Activated CD4-positive, alpha-beta memory T cell treated with anti-CD3 and anti-CD28 coated beads for 36 hours (primary cell): ENCODE measurements around the gene TENT4B. TPM values are rescaled to one million over a fixed set of nuclear protein-coding genes. Genes with fewer than 3 reads are reported as not detected.

ENCODE experiments used
- CTCF ChIA-PET: fragments of 350-600 bp; sonication (Branson Sonifier 250); formaldehyde crosslinking; loops from one replicate; lab custom pipeline; 2021; ENCODE audit warnings: antibody characterized with exemption, inconsistent platforms; lab: Charles Lee
- POLR2A ChIA-PET: fragments of 350-600 bp; sonication (Branson Sonifier 250); formaldehyde crosslinking; loops from one replicate; lab custom pipeline; 2021; ENCODE audit warnings: antibody characterized with exemption; lab: Charles Lee
- DNase-seq: peaks from one replicate; pipeline ENCODE4 v3.0.0-alpha.2; 2020
- H3K27ac Mint-ChIP-seq: one replicate; pipeline ENCODE4 v1.8.0; 2021; ENCODE audit warnings: mixed read lengths
- H3K27me3 Mint-ChIP-seq: one replicate; pipeline ENCODE4 v1.8.0; 2021; ENCODE audit warnings: mixed read lengths
- H3K36me3 Mint-ChIP-seq: one replicate; pipeline ENCODE4 v1.8.0; 2021; ENCODE audit warnings: mixed read lengths
- H3K4me1 Mint-ChIP-seq: one replicate; pipeline ENCODE4 v1.8.0; 2021; ENCODE audit warnings: low read depth, mixed read lengths
- H3K4me3 Mint-ChIP-seq: one replicate; pipeline ENCODE4 v1.8.0; 2021; ENCODE audit warnings: mild to moderate bottlenecking, mixed read lengths
- H3K9me3 Mint-ChIP-seq: one replicate; pipeline ENCODE4 v1.8.0; 2021; ENCODE audit warnings: mixed read lengths
- intact Hi-C: fragments of 100-400 bp; cut with micrococcal nuclease; formaldehyde crosslinking; loops from one replicate; pipeline ENCODE4 v1.15.1; 2023
- total RNA-seq, 2 experiments: library from RNA; stranded (reverse); gene quantifications; one replicate each; pipeline ENCODE4 v1.2.3, GENCODE V29; 2021

TENT4B gene
- total RNA-seq, 2 experiments from 2014 or later = 14.4 to 14.8 TPM

DNA sequence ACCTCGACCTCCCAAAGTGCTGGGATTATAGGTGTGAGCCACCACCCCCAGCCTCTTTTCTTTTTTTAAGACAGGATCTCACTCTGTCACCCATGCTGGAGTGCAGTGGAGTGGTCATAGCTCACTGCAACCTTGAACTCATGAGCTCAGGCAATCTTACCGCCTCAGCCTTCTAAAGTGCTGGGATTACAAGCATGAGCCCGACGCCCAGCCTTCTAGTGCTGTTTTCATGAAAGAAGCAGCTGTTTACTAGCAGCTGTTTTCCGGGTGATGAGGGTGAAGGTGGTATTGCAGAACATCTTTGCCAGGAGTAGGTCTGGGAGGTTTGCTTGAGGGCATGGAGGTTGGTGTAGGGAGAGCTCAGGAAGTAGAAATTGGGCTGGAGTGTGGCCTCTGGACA, 115.2 kb downstream of the TENT4B start:
- peak; percentile 31 for DNase-seq
- Mint-ChIP-seq H3K4me3 (peak overlapping the region; percentile 64), H3K27me3 (no peaks in the 10 kb centered on the region), H3K36me3 (peaks cover 11% of the 10 kb centered on the region), H3K9me3 (no peaks in the 10 kb centered on the region), H3K27ac (peak overlapping the region; percentile 97), H3K4me1 (peaks cover 84% of the 10 kb centered on the region)
- intact Hi-C loops = loop anchor here (5.0 to 10.0 kb wide), 4 partner anchors 201 to 1654 kb away; partner anchors contain the start of genes CYLD, HEATR3 and N4BP1
- POLR2A ChIA-PET = interaction anchor here (0.7 to 7.6 kb wide), 3 partner anchors 7 to 203 kb away, joined by 3 to 83 read pairs (median 4); partner anchors contain the start of gene HEATR3
- CTCF ChIA-PET = interaction anchor here (0.8 to 1.9 kb wide), 4 partner anchors 11 to 479 kb away, joined by 3 to 5 read pairs (median 4); no protein-coding TSS in a partner anchor

DNA sequence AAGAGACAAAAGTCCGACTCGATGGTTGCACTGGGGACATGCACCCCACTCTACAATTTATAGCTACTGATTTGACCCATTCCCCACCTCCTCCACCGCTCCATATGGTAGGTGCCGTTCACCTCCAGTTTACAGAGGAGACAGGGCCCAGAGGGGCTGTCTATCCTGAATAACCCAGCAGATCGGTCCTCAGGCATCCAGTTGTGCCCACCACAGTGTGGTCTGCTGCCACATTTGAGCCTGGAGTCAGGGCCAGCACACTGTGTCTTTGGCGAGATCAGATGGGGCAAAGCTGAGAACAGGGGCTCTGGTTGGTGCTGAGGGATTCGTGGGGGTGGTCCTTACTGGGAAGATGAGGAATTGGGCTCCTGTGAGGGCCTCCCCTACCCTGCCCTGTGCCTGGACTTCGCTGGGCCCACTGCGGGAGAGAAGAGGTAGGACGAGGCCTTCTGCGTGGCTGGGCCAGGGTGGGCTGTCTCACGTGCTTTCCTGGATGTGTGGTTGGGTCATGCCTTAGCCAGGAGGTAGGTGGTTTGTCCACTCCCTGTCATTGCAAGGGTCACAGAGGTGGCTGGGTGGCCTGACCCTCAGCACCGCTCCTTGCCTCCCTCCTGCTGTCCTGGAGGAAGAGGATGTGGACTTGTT, 116.1 kb downstream of the TENT4B start:
- POLR2A ChIA-PET = interaction anchor here (1.1 to 7.6 kb wide), 3 partner anchors 6 to 203 kb away, joined by 3 to 83 read pairs (median 4); partner anchors contain the start of gene HEATR3

DNA sequence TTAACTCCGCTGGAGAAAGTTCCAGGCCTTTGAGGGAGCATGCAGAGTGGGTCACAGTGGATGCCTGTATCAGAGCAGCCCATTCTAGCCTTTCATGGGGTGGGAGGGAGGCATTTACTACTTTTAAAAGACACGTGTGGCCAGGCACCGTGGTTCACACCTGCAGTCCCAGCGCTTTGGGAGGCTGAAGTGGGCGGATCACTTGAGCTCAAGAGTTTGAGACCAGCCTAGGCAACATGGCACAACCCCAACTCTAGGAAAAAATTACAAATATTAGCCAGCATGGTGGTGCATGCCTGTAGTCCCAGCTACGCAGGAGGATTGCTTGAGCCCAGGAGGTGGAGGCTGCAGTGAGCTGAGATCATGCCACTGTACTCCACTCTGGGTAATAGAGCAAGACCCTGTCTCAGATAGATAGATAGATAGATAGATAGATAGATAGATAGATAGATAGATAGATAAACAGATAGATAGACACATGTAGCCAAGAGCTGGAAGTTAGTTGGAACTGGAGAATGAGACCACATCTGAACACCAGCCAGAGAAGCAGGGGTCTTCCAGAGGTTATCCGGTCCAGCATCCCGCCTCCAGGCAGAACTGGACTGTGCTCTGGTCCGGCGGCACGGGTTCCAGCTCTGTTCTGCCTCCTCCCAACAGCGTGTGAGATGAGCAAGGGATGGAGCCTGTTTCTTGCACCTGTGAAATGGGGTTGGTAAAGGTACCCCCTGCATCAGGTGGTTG, 116.8 kb downstream of the TENT4B start:
- Mint-ChIP-seq H3K9me3 (no peaks in the 10 kb centered on the region), H3K36me3 (peaks cover 13% of the 10 kb centered on the region), H3K27me3 (no peaks in the 10 kb centered on the region), H3K27ac (no peak overlapping the region), H3K4me3 (no peak overlapping the region), H3K4me1 (peaks cover 80% of the 10 kb centered on the region)
- intact Hi-C loops = loop anchor here (5.0 to 10.0 kb wide), 4 partner anchors 203 to 1655 kb away; partner anchors contain the start of genes CYLD, HEATR3 and N4BP1
- DNase-seq = no peak
- ChIA-PET CTCF (interaction anchor here (1.0 to 1.1 kb wide), 2 partner anchors 57 to 537 kb away, joined by 3 read pairs; no protein-coding TSS in a partner anchor), POLR2A (interaction anchor here (1.3 to 1.4 kb wide), 2 partner anchors 9 to 69 kb away, joined by 3 to 4 read pairs; no protein-coding TSS in a partner anchor)

More for the DNA sequence above, 116.1 kb downstream of the TENT4B start:
- Mint-ChIP-seq H3K27ac (peak overlapping the region; percentile 58), H3K4me3 (no peak overlapping the region), H3K9me3 (no peaks in the 10 kb centered on the region), H3K27me3 (no peaks in the 10 kb centered on the region), H3K36me3 (peaks cover 15% of the 10 kb centered on the region), H3K4me1 (peaks cover 83% of the 10 kb centered on the region)
- intact Hi-C loops = loop anchor here (5.0 to 10.0 kb wide), 4 partner anchors 202 to 1654 kb away; partner anchors contain the start of genes CYLD, HEATR3 and N4BP1
- CTCF ChIA-PET = interaction anchor here (0.8 to 1.9 kb wide), 3 partner anchors 10 to 479 kb away, joined by 3 to 5 read pairs (median 4); no protein-coding TSS in a partner anchor
- no peak for DNase-seq

DNA sequence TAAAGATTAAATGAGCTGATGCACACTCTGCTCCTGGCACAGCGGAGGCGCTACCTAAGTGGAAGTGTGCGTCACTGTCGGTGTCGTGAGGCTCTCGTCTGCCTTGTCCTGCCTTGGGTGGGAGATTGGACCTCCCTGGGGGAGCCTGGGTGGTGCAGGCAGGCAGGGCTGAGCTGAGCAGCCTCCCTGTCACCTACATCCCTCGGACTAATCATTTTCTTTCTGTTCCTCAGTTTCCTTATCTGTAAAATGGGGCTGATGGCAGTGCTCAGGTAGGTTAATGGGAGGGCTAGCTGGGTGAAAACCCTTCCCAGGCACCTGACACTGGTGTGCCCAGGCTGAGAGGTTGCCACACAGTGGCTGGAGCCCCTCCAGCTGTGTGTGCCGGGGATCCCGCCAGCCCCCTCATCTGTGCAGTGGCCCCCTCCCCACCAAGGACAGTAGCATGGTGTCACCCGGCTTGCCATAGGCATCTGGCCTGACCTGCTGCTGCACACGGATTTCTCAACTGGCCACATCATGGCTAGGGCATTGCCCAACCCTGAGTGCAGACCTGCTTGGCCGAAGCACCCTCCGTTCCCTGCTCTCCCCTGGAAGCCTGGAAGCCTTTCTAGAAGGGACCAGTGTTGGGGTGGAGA, 117.5 kb downstream of the TENT4B start:
- Mint-ChIP-seq H3K4me3 (no peak overlapping the region), H3K27ac (peak overlapping the region; percentile 62), H3K4me1 (peaks cover 79% of the 10 kb centered on the region), H3K27me3 (no peaks in the 10 kb centered on the region), H3K9me3 (no peaks in the 10 kb centered on the region), H3K36me3 (peaks cover 15% of the 10 kb centered on the region)
- ChIA-PET POLR2A (interaction anchor here (1.4 kb wide), 1 partner anchor 68 kb away, joined by 3 read pairs; no protein-coding TSS in a partner anchor), CTCF (interaction anchor here (1.0 to 1.1 kb wide), 2 partner anchors 57 to 536 kb away, joined by 3 read pairs; no protein-coding TSS in a partner anchor)
- intact Hi-C loops = no loop called here
- no peak for DNase-seq

DNA sequence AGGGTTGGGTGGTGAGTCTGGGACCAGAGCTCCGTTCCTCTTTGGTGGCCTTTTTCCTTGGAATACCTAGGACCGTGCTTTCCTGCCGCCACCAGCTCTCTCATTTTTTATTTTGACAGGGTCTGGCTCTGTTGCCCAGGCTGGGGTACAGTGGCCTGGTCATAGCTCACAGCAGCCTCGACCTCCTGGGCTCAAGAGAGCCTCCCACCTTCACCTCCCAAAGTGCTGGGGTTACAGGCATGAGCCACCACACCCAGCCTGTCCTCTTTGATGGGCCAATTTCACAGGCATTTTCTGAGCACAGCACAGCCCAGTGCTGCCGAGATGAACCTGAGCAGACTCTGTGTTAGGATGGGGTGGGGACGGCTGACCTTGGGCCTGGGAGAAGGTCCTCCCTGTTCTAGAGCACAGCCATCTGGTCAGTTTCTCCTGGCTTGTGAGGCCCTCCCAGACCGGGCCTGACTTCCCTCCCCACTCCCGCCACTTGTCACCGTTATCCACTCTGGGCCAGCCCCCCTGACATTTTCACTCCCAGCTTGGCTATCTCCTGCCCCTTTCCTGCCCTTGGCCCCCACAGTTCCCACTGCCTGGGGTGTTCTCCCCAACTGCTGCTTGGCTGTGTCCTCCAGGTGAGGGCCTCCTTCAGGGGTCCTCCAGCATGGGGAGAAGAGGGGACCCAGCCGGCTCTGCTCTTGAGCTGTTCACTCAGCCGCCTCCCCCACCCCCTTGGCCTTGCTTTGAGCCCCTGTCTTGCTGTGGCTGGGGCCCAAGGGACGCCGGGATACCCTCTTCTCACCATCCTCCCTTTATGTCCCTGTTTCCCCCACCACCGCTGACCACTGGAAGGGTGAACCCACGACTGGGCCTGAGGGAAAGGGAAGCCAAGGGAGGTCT, 118.3 kb downstream of the TENT4B start:
- no peak for DNase-seq
- Mint-ChIP-seq H3K36me3 (peaks cover 15% of the 10 kb centered on the region), H3K27me3 (no peaks in the 10 kb centered on the region), H3K4me3 (no peak overlapping the region), H3K9me3 (no peaks in the 10 kb centered on the region), H3K4me1 (peaks cover 79% of the 10 kb centered on the region), H3K27ac (peak overlapping the region; percentile 62)
- ChIA-PET POLR2A (interaction anchor here (1.4 kb wide), 1 partner anchor 67 kb away, joined by 3 read pairs; no protein-coding TSS in a partner anchor), CTCF (interaction anchor here (0.7 to 3.1 kb wide), 5 partner anchors 56 to 535 kb away, joined by 3 to 14 read pairs (median 3); no protein-coding TSS in a partner anchor)
- intact Hi-C loops = no loop called here

DNA sequence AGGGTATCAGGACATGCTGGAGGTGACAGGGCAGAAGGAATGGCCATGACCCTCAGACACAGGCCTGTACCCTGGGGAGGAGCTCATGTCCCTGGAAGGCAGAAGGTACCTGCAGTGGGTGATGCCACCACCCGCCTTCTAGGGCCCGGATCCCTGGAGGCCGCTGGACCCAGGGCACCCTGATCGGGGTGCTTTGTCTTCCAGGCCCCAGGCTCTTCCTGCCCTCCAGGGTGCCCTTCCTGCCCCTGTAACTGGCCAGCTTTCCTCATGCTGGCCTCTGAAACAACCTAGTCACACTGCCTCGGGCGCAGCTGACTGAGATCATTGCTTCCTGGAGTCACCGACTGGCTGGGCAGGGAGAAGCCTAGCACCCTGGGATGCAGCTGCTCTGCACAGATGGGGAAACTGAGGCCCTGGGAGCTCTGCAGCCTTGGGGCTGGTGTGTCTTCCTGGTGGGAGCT, 119.0 kb downstream of the TENT4B start:
- Mint-ChIP-seq H3K4me1 (peaks cover 86% of the 10 kb centered on the region), H3K27ac (peak overlapping the region; percentile 99), H3K9me3 (peaks cover 4% of the 10 kb centered on the region), H3K27me3 (no peaks in the 10 kb centered on the region), H3K36me3 (peaks cover 18% of the 10 kb centered on the region), H3K4me3 (no peak overlapping the region)
- POLR2A ChIA-PET = no interaction called here
- CTCF ChIA-PET = interaction anchor here (0.6 to 4.6 kb wide), 5 partner anchors 55 to 112 kb away, joined by 3 to 23 read pairs (median 4); no protein-coding TSS in a partner anchor
- intact Hi-C loops = no loop called here
- DNase-seq = no peak

DNA sequence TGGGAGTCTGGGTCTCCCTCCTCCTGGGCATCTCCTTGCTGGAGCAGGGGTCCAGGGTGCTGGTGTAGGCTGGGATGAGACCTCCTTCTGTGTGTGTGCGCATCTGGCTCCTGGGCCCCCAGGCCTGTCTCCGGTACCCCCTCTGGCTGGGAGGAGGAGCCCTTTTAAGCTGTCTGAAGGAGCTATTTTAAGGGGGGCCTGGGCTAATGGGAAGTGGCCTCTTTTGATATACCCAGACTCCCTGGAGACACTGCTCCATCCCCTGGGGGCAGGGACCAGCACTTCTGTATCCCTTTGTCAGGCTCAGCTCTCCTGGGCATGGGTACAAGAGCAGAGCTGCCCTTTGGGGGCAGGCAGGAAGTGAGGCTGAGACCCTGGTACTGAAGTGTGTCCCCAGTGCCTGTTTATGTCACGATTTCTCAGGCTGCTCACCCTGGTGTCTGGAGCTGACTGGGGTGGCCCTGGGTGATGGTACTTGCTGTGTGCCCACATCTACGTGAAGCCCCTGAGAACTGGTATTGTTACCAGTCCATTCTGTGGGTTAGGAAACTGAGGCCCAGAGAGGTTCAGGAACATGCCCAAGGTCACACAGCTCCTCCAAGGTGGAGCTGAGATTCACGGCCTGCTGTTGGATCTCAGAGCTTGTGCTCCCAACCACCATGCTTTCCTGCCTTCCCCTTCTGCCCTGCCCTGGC, 119.7 kb downstream of the TENT4B start:
- intact Hi-C loops = no loop called here
- H3K4me3 Mint-ChIP-seq = no peak overlapping the region
- peak overlapping the region; percentile 99 for H3K27ac Mint-ChIP-seq
- POLR2A ChIA-PET = interaction anchor here (1.2 to 6.1 kb wide), 3 partner anchors 7 to 66 kb away, joined by 3 to 83 read pairs (median 4); partner anchors contain the start of gene ADCY7
- peaks cover 86% of the 10 kb centered on the region for H3K4me1 Mint-ChIP-seq
- DNase-seq = no peak
- peaks cover 4% of the 10 kb centered on the region for H3K9me3 Mint-ChIP-seq
- no peaks in the 10 kb centered on the region for H3K27me3 Mint-ChIP-seq
- CTCF ChIA-PET = interaction anchor here (0.6 to 4.6 kb wide), 9 partner anchors 7 to 417 kb away, joined by 3 to 41 read pairs (median 5); partner anchors contain the start of genes ADCY7, BRD7 and ZNF423
- H3K36me3 Mint-ChIP-seq = peaks cover 19% of the 10 kb centered on the region

DNA sequence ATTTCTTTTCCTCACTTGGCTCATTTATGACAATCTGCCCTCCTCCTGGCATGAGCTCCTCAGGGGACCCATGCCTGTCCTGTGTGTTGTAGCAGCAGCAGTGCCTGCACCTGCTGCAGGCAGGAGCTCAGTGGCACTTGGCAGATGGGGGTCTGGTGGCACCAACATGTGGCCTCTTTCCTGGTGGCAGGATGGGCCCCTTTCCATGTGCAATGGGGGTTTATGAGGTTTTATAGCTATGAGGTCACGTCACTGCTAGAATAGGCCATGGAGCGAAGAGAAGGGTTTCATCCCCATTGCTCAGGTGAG, 120.2 kb downstream of the TENT4B start:
- peaks cover 6% of the 10 kb centered on the region for H3K9me3 Mint-ChIP-seq
- ChIA-PET CTCF (interaction anchor here (0.7 to 4.6 kb wide), 10 partner anchors 8 to 533 kb away, joined by 3 to 41 read pairs (median 8); partner anchors contain the start of genes ADCY7, BRD7, CNEP1R1 and ZNF423), POLR2A (interaction anchor here (1.2 to 6.1 kb wide), 4 partner anchors 8 to 65 kb away, joined by 3 to 83 read pairs (median 7); partner anchors contain the start of gene ADCY7)
- H3K36me3 Mint-ChIP-seq = peaks cover 23% of the 10 kb centered on the region
- intact Hi-C loops = no loop called here
- H3K4me3 Mint-ChIP-seq = peak overlapping the region; percentile 94
- no peaks in the 10 kb centered on the region for H3K27me3 Mint-ChIP-seq
- H3K27ac Mint-ChIP-seq = peak overlapping the region; percentile 99
- H3K4me1 Mint-ChIP-seq = peaks cover 89% of the 10 kb centered on the region
- no peak for DNase-seq

DNA sequence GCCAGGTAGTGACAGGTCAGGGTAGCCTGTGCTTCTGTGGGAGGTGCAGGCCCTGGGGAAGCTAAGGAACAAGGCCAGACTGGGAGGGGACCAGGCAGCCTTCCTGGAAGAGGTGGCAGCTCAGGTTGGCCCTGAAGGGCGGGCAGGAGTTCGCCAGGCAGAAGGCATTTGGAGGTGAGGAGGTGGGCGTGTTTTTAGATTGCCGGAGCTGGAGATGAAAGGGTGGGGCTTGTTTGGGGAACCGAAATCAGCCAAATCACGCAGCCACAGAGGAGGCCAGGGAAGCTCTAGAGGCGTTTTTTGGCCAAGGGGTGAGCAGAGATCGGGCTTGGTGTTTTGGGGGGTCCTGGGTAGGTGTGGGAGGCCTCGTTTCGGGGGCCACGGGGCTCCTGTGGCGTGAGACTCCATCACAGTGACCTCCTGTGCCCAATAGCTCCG, 120.8 kb downstream of the TENT4B start:
- peak overlapping the region; percentile 99 for H3K27ac Mint-ChIP-seq
- DNase-seq = peak; percentile 67
- POLR2A ChIA-PET = interaction anchor here (1.2 to 6.1 kb wide), 4 partner anchors 8 to 65 kb away, joined by 3 to 83 read pairs (median 7); partner anchors contain the start of gene ADCY7
- H3K36me3 Mint-ChIP-seq = peaks cover 25% of the 10 kb centered on the region
- peaks cover 8% of the 10 kb centered on the region for H3K9me3 Mint-ChIP-seq
- CTCF ChIA-PET = interaction anchor here (1.1 to 4.6 kb wide), 9 partner anchors 9 to 532 kb away, joined by 4 to 41 read pairs (median 10); partner anchors contain the start of genes ADCY7, BRD7 and CNEP1R1
- H3K4me1 Mint-ChIP-seq = peaks cover 91% of the 10 kb centered on the region
- H3K4me3 Mint-ChIP-seq = peak overlapping the region; percentile 94
- intact Hi-C loops = loop anchor here (1.0 to 2.0 kb wide), 2 partner anchors 8 to 121 kb away; partner anchors contain the start of genes ADCY7 and TENT4B
- H3K27me3 Mint-ChIP-seq = no peaks in the 10 kb centered on the region
